Tibial nerve (tissue), 4 donors: ENCODE results near the gene MIOS.

Experiments
- EP300 ChIP-seq, 2 donors: sonication (generic); formaldehyde crosslinking; IDR thresholded peaks; one replicate each; pipeline ENCODE4 v1.6.1; 2017; ENCODE audit warnings: antibody characterized with exemption in 2 of 2, mild to moderate bottlenecking in 1 of 2
- TF ChIP-seq, protein P1 (sequence below), 5 experiments: fragments of 200-600 bp in 3 of 5; fragments of 450-650 bp in 2 of 5; sonication (generic) in 3 of 5; IDR thresholded peaks; one replicate each; pipeline ENCODE4 v1.5.1; 2016 to 2019; ENCODE audit warnings: antibody characterized with exemption in 5 of 5, mild to moderate bottlenecking in 3 of 5, moderate library complexity in 2 of 5

GRCh38 chr7:7652798-7653540 lies 86.3 kb downstream of the MIOS start:
- TF ChIP-seq EP300 (IDR thresholded peaks at IDR 0.05) = no peak
- TF ChIP-seq, protein P1, sequence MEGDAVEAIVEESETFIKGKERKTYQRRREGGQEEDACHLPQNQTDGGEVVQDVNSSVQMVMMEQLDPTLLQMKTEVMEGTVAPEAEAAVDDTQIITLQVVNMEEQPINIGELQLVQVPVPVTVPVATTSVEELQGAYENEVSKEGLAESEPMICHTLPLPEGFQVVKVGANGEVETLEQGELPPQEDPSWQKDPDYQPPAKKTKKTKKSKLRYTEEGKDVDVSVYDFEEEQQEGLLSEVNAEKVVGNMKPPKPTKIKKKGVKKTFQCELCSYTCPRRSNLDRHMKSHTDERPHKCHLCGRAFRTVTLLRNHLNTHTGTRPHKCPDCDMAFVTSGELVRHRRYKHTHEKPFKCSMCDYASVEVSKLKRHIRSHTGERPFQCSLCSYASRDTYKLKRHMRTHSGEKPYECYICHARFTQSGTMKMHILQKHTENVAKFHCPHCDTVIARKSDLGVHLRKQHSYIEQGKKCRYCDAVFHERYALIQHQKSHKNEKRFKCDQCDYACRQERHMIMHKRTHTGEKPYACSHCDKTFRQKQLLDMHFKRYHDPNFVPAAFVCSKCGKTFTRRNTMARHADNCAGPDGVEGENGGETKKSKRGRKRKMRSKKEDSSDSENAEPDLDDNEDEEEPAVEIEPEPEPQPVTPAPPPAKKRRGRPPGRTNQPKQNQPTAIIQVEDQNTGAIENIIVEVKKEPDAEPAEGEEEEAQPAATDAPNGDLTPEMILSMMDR (IDR thresholded peaks at IDR 0.05) = no peak
